ENCODE measurements around the gene TMC8. TPM values are rescaled to one million over a fixed set of nuclear protein-coding genes. Genes with fewer than 3 reads are reported as not detected.

Gene TMC8
- total and polyA plus RNA-seq, 12 donors: 0.44 to 28.8 (median 6.3) TPM

GRCh38 chr17:78103311-78103710 lies 27.3 kb upstream of the TMC8 start:
- TF ChIP-seq CTCF (IDR thresholded peaks at IDR 0.05) (no peak), POLR2A (IDR thresholded peaks at IDR 0.05) (no peak)
- no peak overlapping the region for H3K27ac ChIP-seq
- WGBS, 4 donors: 75 to 82% (median 80%) methylated on average over 4 of the region's 4 CpGs

GRCh38 chr17:78104540-78104941 lies 26.0 kb upstream of the TMC8 start:
- no peaks in the 10 kb centered on the region for H3K4me1 ChIP-seq (replicated peaks in 1 of 2)
- TF ChIP-seq POLR2A (IDR thresholded peaks at IDR 0.05): no peak
- TF ChIP-seq CTCF (IDR thresholded peaks at IDR 0.05): no peak
- 95 to 97% (median 96%) methylated on average over 13 to 28 of the region's 28 CpGs for WGBS, 4 donors
- DNase-seq: no peak
- H3K36me3 ChIP-seq (replicated peaks in 1 of 2): peaks cover 0 to 30% of the 10 kb centered on the region in 2 donors
- no peak overlapping the region for H3K27ac ChIP-seq
- intact Hi-C loops (cut with DNase I): no loop called here
- H3K27me3 ChIP-seq: no peaks in the 10 kb centered on the region
- no peaks in the 10 kb centered on the region for H3K9me3 ChIP-seq (replicated peaks in 1 of 3)
- no peak overlapping the region for H3K4me3 ChIP-seq

More at GRCh38 chr17:78103311-78103710, 27.3 kb upstream of the TMC8 start:
- no peaks in the 10 kb centered on the region for H3K9me3 ChIP-seq (replicated peaks in 1 of 3)
- intact Hi-C loops (cut with DNase I): no loop called here
- no peaks in the 10 kb centered on the region for H3K4me1 ChIP-seq (replicated peaks in 1 of 2)
- no peak overlapping the region for H3K4me3 ChIP-seq
- peaks cover 0 to 38% of the 10 kb centered on the region in 2 donors for H3K36me3 ChIP-seq (replicated peaks in 1 of 2)
- no peaks in the 10 kb centered on the region for H3K27me3 ChIP-seq
- DNase-seq: no peak

- Histone ChIP-seq H3K27ac (no peak overlapping the region), H3K4me1 (replicated peaks in 1 of 2) (no peaks in the 10 kb centered on the region), H3K27me3 (no peaks in the 10 kb centered on the region), H3K4me3 (no peak overlapping the region), H3K9me3 (replicated peaks in 1 of 3) (no peaks in the 10 kb centered on the region), H3K36me3 (replicated peaks in 1 of 2) (peaks cover 0 to 26% of the 10 kb centered on the region in 2 donors)
- intact Hi-C loops (cut with DNase I): no loop called here
- DNase-seq: no peak
- TF ChIP-seq POLR2A (IDR thresholded peaks at IDR 0.05) (no peak), CTCF (IDR thresholded peaks at IDR 0.05) (no peak)
- WGBS, 4 donors: 89 to 92% (median 91%) methylated on average over 16 of the region's 16 CpGs
Measured at GRCh38 chr17:78105101-78105500, 25.5 kb upstream of the TMC8 start.

GRCh38 chr17:78105551-78105950 lies 25.0 kb upstream of the TMC8 start:
- Histone ChIP-seq H3K4me1 (replicated peaks in 1 of 2) (no peaks in the 10 kb centered on the region), H3K36me3 (replicated peaks in 1 of 2) (peaks cover 0 to 26% of the 10 kb centered on the region in 2 donors), H3K9me3 (replicated peaks in 1 of 3) (no peaks in the 10 kb centered on the region), H3K27ac (no peak overlapping the region), H3K27me3 (no peaks in the 10 kb centered on the region), H3K4me3 (no peak overlapping the region)
- intact Hi-C loops (cut with DNase I): no loop called here
- DNase-seq: no peak
- TF ChIP-seq CTCF (IDR thresholded peaks at IDR 0.05): no peak
- TF ChIP-seq POLR2A (IDR thresholded peaks at IDR 0.05): no peak
- WGBS, 4 donors: 83 to 89% (median 86%) methylated on average over 13 of the region's 13 CpGs

Data from adrenal gland (tissue), 12 donors.